ENCODE data around the gene TMEM51.

GRCh38 chr1:15244813-15245212, 91.3 kb downstream of the TMEM51 start:
- TF ChIP-seq CTCF (optimal IDR thresholded peaks at IDR 0.05 in 1 of 3, IDR thresholded peaks at IDR 0.05 in 1 of 3, conservative IDR thresholded peaks at IDR 0.05 in 1 of 3; ENCODE audit: extremely low read depth in 1 of 3, insufficient read depth in 2 of 3, low read length in 3 of 3), result no peak
- no peak for TF ChIP-seq EZH2 (IDR thresholded peaks at IDR 0.05; ENCODE audit: low read length)

Measured in keratinocyte (primary cell).